AG20443 (cell line): ENCODE measurements around the gene MAP3K9.
"Not testable (repeated sequence)": the region's sequence is repeated elsewhere in the genome, so short reads cannot be mapped to it uniquely, and the experiment has no call there.

Source experiments
- DNase-seq: peaks from one replicate; pipeline ENCODE4 v3.0.0; 2012; ENCODE audit warnings: low spot score, mixed read lengths

Gene MAP3K9

DNA sequence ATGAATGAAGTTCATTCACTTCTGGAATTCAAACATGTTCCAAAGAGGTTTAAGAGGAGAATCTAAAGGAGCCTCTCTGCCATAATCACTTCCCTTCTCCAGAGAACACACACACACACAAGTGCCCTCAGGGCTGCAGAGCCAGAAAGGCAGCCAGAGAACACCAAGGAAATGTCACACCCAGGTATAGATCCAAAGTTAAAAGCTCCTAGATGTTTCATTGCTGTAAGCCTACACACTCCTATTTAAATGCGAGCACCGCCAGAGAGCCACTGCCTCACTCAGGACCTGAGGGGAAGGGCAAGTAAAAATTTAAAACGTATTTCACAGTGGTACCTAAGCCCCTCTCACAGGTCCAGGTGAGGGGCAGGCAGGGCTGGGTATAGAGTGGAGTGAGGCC, 85.2 kb downstream of the MAP3K9 start:
- DNase-seq = no peak

GRCh38 chr14:70723276-70723675, 86.0 kb downstream of the MAP3K9 start:
- no peak for DNase-seq

GRCh38 chr14:70722418-70722817, 86.9 kb downstream of the MAP3K9 start:
- DNase-seq = no peak

DNA sequence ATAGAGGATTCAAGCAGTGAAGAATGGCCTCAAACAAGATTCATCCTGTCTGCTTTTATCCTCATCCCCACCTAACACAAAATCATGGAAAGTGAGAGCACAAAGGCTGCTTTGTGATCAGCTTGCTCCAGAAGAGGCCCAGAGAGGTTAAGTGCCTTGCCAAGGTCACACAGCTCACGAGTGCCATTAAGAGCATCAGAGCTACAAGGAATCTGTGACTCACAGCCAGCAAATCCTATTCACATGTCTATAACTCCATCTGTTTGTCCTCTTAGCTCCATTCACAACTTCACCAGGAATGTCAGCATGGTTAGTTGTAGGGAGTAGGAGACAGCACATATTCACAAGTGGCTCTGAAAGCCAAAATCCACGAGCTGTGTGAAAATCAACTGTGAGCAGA, 87.8 kb downstream of the MAP3K9 start:
- DNase-seq = no peak

DNA sequence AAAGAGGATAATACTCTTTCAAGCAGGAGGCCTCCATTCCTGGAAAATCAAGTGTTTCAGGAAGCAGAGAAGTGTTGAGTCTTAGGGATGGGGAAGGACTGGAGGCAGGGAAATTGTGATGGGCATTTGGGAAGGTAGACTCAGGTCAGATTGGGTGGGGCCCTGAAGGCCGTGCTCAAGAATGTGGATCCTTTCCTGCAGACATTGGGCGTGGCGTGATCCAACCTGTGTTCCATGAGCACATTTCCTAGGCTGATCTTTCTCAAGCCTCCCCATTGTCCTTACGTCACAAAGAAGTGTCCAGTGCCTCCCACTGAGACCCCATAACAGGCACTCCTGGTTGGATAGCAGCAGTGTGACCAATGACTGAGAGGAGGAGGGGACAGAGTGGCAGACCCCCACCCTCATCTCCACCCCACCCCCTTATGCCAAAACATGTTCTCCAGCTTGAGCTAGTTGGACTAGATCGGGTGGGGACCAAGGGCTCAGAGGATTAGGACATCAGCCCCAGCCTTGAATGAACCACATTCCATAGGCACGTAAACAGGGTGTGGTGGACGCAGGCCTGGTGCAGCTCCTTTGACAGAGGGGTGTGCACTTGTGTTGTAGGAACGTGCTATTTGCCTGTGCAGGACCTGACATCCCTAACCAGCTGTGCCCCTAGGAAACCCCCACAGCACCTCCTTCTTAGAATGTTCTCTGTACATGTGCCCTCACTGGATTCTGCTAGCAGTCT, 90.8 kb downstream of the MAP3K9 start:
- no peak for DNase-seq

GRCh38 chr14:70716958-70717357, 92.4 kb downstream of the MAP3K9 start:
- DNase-seq = no peak

DNA sequence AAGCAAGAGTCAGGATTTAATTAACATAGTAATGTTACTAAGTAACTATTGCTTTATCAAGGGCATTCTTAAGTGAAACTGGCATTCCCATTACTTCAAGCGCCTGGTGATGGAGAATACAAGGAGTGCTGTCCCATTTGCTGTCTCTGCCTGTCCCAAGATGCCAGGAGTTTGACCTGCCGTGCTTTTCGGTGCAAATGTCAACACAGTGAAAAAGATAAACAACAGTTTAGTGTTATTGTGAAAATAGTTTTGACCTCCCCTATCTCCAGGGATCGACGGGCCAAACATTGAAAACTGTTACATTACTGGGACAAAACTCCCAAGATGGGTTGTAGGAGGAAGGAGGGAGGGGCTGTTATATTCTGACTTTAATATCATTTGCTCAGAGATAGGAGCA, 92.8 kb downstream of the MAP3K9 start:
- DNase-seq = no peak

- peak; percentile 56 for DNase-seq
Observed at GRCh38 chr14:70714055-70714550, 95.2 kb downstream of the MAP3K9 start.

DNA sequence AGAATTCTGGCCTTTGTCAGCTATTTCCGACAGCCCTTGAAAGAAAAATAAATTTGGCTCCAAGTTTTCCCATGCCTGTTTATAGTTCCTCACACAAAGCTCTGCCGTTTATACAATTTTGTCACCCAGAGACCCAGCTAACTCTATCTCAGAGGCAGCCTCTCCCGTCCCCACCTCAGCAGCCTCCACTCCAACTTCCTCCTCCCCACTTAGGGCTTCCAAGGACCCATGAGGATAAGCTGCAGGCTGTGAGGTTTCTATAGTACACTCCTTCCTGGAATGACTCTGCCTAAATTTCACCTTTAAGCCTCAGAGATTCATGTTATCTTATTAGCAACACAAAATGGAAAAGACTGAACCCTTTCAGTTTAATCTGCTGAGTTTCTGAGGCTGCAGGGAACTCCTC, 95.8 kb downstream of the MAP3K9 start:
- DNase-seq = no peak

DNA sequence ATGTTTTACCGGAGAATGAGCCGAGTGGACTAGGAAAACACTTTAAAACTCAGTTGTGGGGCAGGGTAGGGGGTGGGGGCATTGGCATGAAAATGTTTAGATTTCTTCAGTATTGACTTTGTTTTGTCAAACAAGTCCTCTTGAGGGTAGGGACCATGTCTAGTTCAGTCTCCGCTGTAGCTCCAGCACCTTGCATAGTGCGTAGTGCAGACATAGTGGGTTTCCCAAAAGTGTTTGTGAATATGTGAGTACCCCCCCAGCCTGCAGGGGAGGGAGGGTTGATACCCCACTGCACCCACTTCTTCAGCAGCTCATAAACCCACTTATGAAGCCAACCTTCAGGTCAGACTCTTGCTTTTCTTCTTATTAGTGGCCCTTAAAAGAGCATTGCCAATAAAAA, 96.2 kb downstream of the MAP3K9 start:
- no peak for DNase-seq

GRCh38 chr14:70711451-70711850, 97.9 kb downstream of the MAP3K9 start:
- no peak for DNase-seq

GRCh38 chr14:70709726-70710382, 99.5 kb downstream of the MAP3K9 start:
- DNase-seq = no peak

DNA sequence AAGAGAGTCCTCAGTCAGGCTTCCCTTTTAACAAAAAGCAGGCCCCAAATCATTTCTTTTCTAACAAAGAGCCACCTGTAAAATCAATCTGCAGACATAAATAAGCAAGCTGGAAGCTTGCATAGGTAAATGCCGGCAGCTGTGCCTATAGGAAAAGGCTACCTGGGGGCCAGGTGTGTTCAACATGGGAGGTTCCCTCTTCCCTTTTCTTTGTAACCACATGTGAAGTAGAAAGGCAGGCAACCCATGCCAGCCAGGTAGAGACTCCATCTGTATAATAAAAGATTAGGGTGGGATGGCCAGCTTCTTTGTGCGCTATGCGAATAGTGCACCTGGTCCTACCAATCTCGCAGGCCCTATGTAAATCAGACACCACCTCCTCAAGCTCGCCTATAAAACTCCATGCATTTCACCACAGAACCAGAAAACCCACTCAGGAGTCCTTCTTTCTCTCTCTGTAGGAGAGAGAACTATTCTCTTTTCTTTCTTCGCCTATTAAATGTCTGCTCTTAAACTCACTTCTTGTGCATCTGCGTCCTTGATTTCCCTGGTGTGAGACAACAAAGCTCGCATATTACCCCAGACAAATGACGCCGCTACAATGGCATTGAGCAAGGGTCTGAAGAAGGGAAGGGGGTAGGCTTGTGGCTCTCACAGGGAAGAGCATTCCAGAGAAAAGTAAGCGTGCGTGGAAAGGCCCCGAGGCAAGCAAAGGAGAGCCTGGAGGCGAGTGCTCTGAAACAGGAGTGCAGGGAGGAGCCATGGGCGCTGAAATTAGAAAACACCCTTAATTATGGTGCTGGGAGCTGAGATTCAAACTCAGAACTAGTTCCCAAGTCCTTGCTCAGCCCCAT, 100.4 kb downstream of the MAP3K9 start:
- no peak for DNase-seq

DNA sequence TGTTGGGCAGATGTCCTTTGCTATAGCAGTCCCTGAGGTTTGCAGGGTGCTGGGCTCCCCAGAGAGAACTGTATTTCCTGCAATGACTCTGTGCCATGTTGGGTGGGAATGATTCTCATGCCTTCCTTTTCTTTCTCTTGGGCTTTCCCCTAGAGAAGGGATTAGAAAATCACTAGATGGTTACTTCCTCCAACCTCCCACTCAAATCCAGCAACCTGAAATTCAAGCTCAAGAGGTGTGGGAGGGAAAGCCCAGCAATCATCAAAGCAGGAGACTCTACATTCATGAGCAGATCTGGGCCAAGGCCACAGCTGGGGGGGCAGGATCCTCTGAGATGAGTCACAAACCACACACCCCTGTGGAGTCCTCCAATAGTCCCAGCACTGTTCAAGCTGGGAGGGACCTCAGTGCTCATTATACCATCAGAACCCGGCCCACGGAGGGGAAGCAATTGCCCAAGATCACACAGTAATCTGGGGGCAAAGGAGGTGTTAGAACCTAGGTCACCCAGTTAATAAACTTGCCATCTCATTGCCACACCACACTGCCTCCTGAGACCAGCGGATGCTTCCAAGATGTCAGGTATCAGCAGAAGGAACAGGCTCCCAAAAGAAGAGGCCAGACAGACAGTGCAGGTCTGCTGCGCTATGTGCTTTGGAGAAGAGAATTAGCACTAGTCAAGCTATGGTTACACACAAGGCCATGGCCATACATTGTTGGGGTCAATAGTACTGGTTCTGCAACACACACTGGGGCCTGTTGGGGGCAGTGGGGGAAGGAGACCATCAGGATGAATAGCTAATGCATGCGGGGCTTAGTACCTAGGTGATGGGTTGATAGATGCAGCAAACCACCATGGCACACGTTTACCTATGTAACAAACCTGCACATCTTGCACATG, 101.9 kb downstream of the MAP3K9 start:
- peak; percentile 90 for DNase-seq

GRCh38 chr14:70706177-70706576, 103.1 kb downstream of the MAP3K9 start:
- peak; percentile 54 for DNase-seq

- DNase-seq = no peak
Observed at GRCh38 chr14:70704960-70705359, 104.4 kb downstream of the MAP3K9 start.

DNA sequence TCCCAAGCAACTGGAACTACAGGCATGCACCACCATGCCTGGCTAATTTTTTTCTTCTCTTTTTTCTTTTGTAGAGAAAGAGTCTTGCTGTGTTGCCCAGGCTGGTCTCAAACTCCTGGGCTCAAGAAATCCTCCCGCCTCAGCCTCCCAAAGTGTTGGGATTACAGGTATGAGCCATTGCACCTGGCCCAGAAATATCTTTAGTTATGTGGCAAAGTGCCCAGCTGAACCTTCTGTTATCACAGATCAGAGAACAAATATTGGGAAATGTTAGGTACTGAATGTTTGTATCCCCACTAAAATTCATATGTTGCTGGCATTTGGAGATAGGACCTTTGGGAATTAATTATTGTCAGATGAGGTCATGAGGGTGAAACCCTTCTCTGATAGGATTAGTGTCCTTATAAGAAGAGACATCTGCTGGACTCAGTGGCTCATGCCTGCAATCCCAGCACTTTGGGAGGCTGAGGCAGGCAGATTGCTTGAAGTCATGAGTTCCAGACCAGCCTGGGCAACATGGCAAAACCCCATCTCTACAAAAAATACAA, 105.6 kb downstream of the MAP3K9 start:
- DNase-seq = not testable (repeated sequence)

- DNase-seq = no peak
Observed at GRCh38 chr14:70702161-70702560, 107.2 kb downstream of the MAP3K9 start.

GRCh38 chr14:70701610-70702009, 107.7 kb downstream of the MAP3K9 start:
- no peak for DNase-seq

- DNase-seq = no peak
Observed at GRCh38 chr14:70700955-70701585, 108.2 kb downstream of the MAP3K9 start.

- DNase-seq = no peak
Observed at GRCh38 chr14:70699646-70700045, 109.7 kb downstream of the MAP3K9 start.
